Measurements from ENCODE around the gene FABP2. TPM values are rescaled to one million over a fixed set of nuclear protein-coding genes. Genes with fewer than 3 reads are reported as not detected.
"Not testable (repeated sequence)": the region's sequence is repeated elsewhere in the genome, so short reads cannot be mapped to it uniquely, and the experiment has no call there.

FABP2 gene
- total RNA-seq (under 1 TPM in 2 of 7 donors, not detected in 5; 0.11 to 0.60 TPM), polyA plus RNA-seq (not detected)
- long read RNA-seq, donor 1 = 0 reads
- long read RNA-seq, donor 2 = 0 reads
- long read RNA-seq, donor 3 = 0 reads

DNA sequence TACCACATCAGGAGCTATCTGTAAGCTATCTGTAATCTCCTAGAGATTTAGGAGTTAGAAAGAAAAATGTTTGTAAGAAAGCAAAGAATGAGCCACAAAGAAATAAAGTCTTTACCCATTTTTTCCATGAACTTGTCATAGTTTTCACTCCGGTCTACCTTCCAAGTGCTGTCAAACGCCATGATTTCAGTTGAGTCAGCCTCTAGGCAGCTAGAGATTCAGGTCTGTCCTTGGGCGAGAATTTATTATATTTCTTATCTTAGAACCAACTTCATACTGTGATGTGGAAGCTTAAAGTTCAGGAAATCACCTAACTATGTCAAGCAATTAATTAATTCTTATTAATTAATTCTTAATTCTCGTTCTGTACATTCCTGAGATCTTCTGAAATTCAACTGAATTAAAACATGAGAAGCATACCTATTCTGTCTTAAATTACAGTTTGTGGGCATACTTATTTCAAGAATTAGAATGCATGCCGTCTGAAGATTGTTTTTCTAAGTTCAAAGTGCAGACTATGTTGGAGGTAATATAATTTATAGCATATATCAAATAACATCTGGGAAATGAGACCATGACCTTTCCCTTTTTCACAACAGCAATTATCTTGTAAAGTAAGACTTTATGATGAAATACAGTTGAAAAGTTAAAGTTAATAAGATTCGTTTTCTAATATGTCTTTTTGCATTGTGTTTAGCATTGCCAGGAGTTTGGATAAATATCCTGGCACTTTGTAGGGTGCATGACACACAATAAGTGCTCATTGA is at the start of gene FABP2:
TSS of gene FABP2 (minus strand) at position 218 of the 767 bp plus-strand sequence. CDS start at position 182, 36 bp downstream.
- no peak for DNase-seq
- Histone ChIP-seq H3K9me3 (no peaks in the 10 kb centered on the region), H3K36me3 (no peaks in the 10 kb centered on the region), H3K4me3 (no peak within 1 kb of the TSS), H3K27me3 (no peaks in the 10 kb centered on the region), H3K27ac (no peak within 1 kb of the TSS), H3K4me1 (ENCODE audit: insufficient read depth) (no peaks in the 10 kb centered on the region)
- intact Hi-C loops (cut with DNase I) = no loop called here
- TF ChIP-seq CTCF (IDR thresholded peaks at IDR 0.05) (no peak), EP300 (IDR thresholded peaks at IDR 0.05) (no peak), POLR2A (IDR thresholded peaks at IDR 0.05) (no peak)
- 47 to 50% (median 48%) methylated on average over 6 of the region's 6 CpGs for WGBS, 3 donors

- H3K36me3 ChIP-seq; H3K27me3 ChIP-seq; H3K4me3 ChIP-seq; DNase-seq; H3K27ac ChIP-seq; H3K9me3 ChIP-seq; H3K4me1 ChIP-seq (ENCODE audit: insufficient read depth); intact Hi-C loops (cut with DNase I): not testable (repeated sequence)
- WGBS, 3 donors = 49 to 72% (median 69%) methylated on average over 3 of the region's 3 CpGs
These were observed 49.2 kb upstream of the FABP2 start for GRCh38 chr4:119370951-119371683.

DNA sequence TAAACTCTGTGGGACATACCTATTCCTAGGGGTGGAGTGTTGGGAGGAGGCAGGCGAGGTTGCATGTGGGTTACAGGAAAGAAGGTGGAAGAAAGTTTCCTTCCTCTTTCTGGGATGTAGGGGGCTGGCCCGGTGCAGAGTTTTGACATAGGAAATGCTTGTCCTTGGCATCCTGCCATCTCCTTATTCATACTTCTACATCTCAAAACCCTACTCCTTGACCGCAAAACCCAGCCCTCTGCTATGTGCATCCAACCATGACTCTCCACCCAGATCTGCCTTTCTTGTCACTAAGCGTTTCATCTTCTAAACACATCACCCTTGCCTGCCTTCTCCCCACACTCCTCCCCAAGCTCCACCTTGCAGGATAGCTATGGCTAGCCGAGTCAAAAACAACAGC is 48.5 kb upstream of the FABP2 start:
- H3K27ac ChIP-seq; H3K27me3 ChIP-seq; H3K4me1 ChIP-seq (ENCODE audit: insufficient read depth); intact Hi-C loops (cut with DNase I); H3K9me3 ChIP-seq; DNase-seq; H3K4me3 ChIP-seq; H3K36me3 ChIP-seq: not testable (repeated sequence)
- 34 to 54% (median 46%) methylated on average over 5 of the region's 5 CpGs for WGBS, 3 donors

GRCh38 chr4:119366802-119367201 is 44.9 kb upstream of the FABP2 start:
- intact Hi-C loops (cut with DNase I); DNase-seq; H3K4me1 ChIP-seq (ENCODE audit: insufficient read depth); H3K27me3 ChIP-seq; H3K36me3 ChIP-seq; H3K9me3 ChIP-seq; H3K27ac ChIP-seq; H3K4me3 ChIP-seq: not testable (repeated sequence)
- WGBS, 3 donors = 44 to 65% (median 53%) methylated on average over 7 of the region's 7 CpGs

DNA sequence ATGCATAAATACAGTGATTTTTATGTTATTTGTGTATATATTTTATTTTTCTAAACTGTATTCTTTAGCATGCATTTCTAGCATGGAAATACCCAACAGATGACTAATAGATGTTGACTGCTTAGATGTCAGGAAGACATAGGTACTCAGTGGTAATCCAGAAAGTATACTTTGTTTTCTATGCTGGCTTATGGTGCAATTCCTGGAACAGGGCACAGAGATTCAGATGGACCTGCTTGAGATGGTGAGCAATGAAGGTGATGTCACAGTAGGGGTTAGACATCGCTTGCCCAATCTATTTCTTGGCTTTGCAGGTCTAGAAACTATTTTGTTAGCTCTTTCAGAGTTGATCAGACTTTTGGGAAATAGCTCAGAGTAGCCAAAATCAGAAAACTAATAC is 42.3 kb upstream of the FABP2 start:
- intact Hi-C loops (cut with DNase I); H3K36me3 ChIP-seq; H3K4me3 ChIP-seq; H3K27ac ChIP-seq; H3K4me1 ChIP-seq (ENCODE audit: insufficient read depth); DNase-seq; H3K27me3 ChIP-seq; H3K9me3 ChIP-seq: not testable (repeated sequence)
- 87 to 97% (median 89%) methylated on average over 1 of the region's 1 CpG for WGBS, 3 donors

- H3K9me3 ChIP-seq; H3K27ac ChIP-seq; H3K4me3 ChIP-seq; H3K4me1 ChIP-seq (ENCODE audit: insufficient read depth); DNase-seq; H3K27me3 ChIP-seq; H3K36me3 ChIP-seq; intact Hi-C loops (cut with DNase I): not testable (repeated sequence)
- 81 to 83% (median 82%) methylated on average over 6 of the region's 6 CpGs for WGBS, 3 donors
These were observed 41.4 kb upstream of the FABP2 start for GRCh38 chr4:119363372-119363771.

GRCh38 chr4:119362413-119362812 is 40.5 kb upstream of the FABP2 start:
- intact Hi-C loops (cut with DNase I) = not testable (repeated sequence)

GRCh38 chr4:119359873-119360272 is 37.9 kb upstream of the FABP2 start:
- intact Hi-C loops (cut with DNase I) = not testable (repeated sequence)

More at GRCh38 chr4:119362413-119362812, 40.5 kb upstream of the FABP2 start:
- H3K9me3 ChIP-seq; H3K27me3 ChIP-seq; H3K36me3 ChIP-seq; H3K4me3 ChIP-seq; H3K4me1 ChIP-seq (ENCODE audit: insufficient read depth); H3K27ac ChIP-seq; DNase-seq: not testable (repeated sequence)
- 87 to 93% (median 89%) methylated on average over 3 of the region's 3 CpGs for WGBS, 3 donors

GRCh38 chr4:119356796-119357195 is 34.9 kb upstream of the FABP2 start:
- intact Hi-C loops (cut with DNase I); H3K27ac ChIP-seq; DNase-seq; H3K9me3 ChIP-seq; H3K36me3 ChIP-seq; H3K27me3 ChIP-seq; H3K4me3 ChIP-seq; H3K4me1 ChIP-seq (ENCODE audit: insufficient read depth): not testable (repeated sequence)
- 86 to 97% (median 86%) methylated on average over 1 of the region's 1 CpG for WGBS, 3 donors

More at GRCh38 chr4:119359873-119360272, 37.9 kb upstream of the FABP2 start:
- H3K27ac ChIP-seq; H3K4me3 ChIP-seq; H3K27me3 ChIP-seq; H3K9me3 ChIP-seq; H3K36me3 ChIP-seq; DNase-seq; H3K4me1 ChIP-seq (ENCODE audit: insufficient read depth): not testable (repeated sequence)
- WGBS, 3 donors = 78 to 86% (median 79%) methylated on average over 2 of the region's 2 CpGs

- WGBS, 3 donors = 16 to 48% (median 45%) methylated on average over 1 of the region's 1 CpG
- H3K36me3 ChIP-seq; H3K27me3 ChIP-seq; H3K4me3 ChIP-seq; H3K9me3 ChIP-seq; intact Hi-C loops (cut with DNase I); H3K4me1 ChIP-seq (ENCODE audit: insufficient read depth); DNase-seq; H3K27ac ChIP-seq: not testable (repeated sequence)
These were observed 34.1 kb upstream of the FABP2 start for GRCh38 chr4:119356041-119356440.
